Heart left ventricle (tissue), 13 donors: ENCODE results near the gene CNTN5.

Experiments used
- POLR2A ChIP-seq, 2 donors: fragments of 450-650 bp; IDR thresholded peaks; one replicate each; pipeline ENCODE4 v1.6.1; 2017; ENCODE audit warnings: antibody characterized with exemption in 2 of 2, mild to moderate bottlenecking in 2 of 2, moderate library complexity in 2 of 2
- TF ChIP-seq, protein P1 (sequence below), 12 donors: fragments of 200-600 bp; sonication (generic) in 4 of 12; IDR thresholded peaks; one replicate each; pipeline versions ENCODE4 v1.5.0 to v1.8.0; 2018 to 2022; ENCODE audit warnings: antibody characterized with exemption in 12 of 12, mild to moderate bottlenecking in 5 of 12
- donor health status: ischemic (EF 13 %, LVEDD 7.1; RV severe dilation, severe dysfunction).
- donor health status: DM: no; HTN: yes; CAD: no.
- donor health status: DM: no; HTN: no; CAD: no.
- donor health status: ischemic (EF 25% LVEDD 6.9; RV normal size, moderate dysfunction).
- donor health status: ischemic (EF 25% LVEDD 5.7; RV mildly dilated, moderate dysfunction).
- donor health status: ischemic (EF 35%, LVEDD 5.7; RV mildly dilated, moderate dysfunction).
- donor health status: nonischemic (EF 11% LVEDD 7.7; RV severe dilation, severe dysfunction).
- donor health status: DM: yes; HTN: yes; CAD: no.
- donor health status: PGD.
- donor health status: ischemic (EF 29% LVEDD 5.4; RV normal size, mild dysfunction).
- donor health status: nonischemic (EF 23%, LVEDD 6.1; RV moderate dilation, normal function).

DNA sequence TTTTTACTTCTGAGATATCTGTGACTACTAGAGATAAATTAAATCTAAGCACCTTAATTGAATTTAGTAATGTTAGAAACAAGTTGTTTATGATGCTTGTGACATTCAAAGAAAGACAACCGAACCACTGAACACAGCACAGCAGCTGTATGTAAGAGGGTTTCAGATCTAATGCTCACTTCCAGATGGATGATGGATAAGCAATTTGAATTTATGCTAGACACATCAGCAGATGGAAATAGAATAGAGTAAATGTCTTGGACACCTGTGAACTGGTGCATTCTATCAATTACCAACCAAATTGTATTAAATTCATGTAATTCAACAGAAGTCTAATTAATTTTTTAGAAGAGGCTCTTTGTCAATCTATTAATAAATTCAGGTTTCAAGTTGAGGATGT, 306.3 kb downstream of the CNTN5 start:
- TF ChIP-seq, protein P1, sequence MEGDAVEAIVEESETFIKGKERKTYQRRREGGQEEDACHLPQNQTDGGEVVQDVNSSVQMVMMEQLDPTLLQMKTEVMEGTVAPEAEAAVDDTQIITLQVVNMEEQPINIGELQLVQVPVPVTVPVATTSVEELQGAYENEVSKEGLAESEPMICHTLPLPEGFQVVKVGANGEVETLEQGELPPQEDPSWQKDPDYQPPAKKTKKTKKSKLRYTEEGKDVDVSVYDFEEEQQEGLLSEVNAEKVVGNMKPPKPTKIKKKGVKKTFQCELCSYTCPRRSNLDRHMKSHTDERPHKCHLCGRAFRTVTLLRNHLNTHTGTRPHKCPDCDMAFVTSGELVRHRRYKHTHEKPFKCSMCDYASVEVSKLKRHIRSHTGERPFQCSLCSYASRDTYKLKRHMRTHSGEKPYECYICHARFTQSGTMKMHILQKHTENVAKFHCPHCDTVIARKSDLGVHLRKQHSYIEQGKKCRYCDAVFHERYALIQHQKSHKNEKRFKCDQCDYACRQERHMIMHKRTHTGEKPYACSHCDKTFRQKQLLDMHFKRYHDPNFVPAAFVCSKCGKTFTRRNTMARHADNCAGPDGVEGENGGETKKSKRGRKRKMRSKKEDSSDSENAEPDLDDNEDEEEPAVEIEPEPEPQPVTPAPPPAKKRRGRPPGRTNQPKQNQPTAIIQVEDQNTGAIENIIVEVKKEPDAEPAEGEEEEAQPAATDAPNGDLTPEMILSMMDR (IDR thresholded peaks at IDR 0.05): no peak
- TF ChIP-seq POLR2A (IDR thresholded peaks at IDR 0.05): no peak
